ENCODE data around the gene FA2H.

DNA sequence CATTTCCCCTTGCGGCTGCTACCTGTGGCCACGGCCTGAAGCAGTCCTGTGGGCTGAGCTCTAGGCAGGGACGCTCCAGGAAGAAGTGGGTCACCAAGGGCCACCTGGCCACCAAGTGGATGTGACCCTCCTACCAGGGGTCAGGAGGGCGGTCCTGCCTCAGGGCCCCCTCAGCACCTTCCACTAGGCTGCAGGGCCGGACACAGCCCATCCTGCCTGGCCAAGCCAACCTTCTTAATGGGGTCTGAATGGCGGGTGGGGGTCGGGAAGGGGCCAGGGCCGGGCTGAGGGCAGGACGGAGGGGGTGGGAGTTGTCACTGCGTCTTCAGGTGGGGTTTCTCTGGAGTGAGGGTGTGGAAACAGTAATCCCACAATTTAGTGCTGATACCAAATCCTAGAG lies 60.7 kb downstream of the FA2H start:
- no peak for TF ChIP-seq CTCF (IDR thresholded peaks at IDR 0.05)
- TF ChIP-seq POLR2A (IDR thresholded peaks at IDR 0.05): no peak
